ENCODE results near the gene DSG1. TPM values are rescaled to one million over a fixed set of nuclear protein-coding genes. Genes with fewer than 3 reads are reported as not detected.

Gene DSG1
- total RNA-seq, 1 donor from 2014 or later = not detected

- Mint-ChIP-seq H3K36me3 (ENCODE audit: insufficient read depth) (peaks cover 8% of the 10 kb centered on the region), H3K27ac (no peak overlapping the region), H3K9me3 (ENCODE audit: low read depth) (peaks cover 29% of the 10 kb centered on the region), H3K4me3 (ENCODE audit: low read depth) (no peak overlapping the region), H3K4me1 (ENCODE audit: low read depth) (peaks cover 6% of the 10 kb centered on the region), H3K27me3 (no peaks in the 10 kb centered on the region)
- DNase-seq (ENCODE audit: low spot score, unreplicated experiment) = no peak
- TF ChIP-seq CTCF (IDR thresholded peaks at IDR 0.05; ENCODE audit: unreplicated experiment) = no peak
Observed at GRCh38 chr18:31291688-31292087, 26.3 kb upstream of the DSG1 start.

- TF ChIP-seq CTCF (IDR thresholded peaks at IDR 0.05; ENCODE audit: unreplicated experiment) = no peak
- Mint-ChIP-seq H3K27me3 (no peaks in the 10 kb centered on the region), H3K9me3 (ENCODE audit: low read depth) (peaks cover 20% of the 10 kb centered on the region), H3K27ac (no peak overlapping the region), H3K4me1 (ENCODE audit: low read depth) (peaks cover 6% of the 10 kb centered on the region), H3K4me3 (ENCODE audit: low read depth) (no peak overlapping the region), H3K36me3 (ENCODE audit: insufficient read depth) (peaks cover 6% of the 10 kb centered on the region)
- no peak for DNase-seq (ENCODE audit: low spot score, unreplicated experiment)
Observed at GRCh38 chr18:31294199-31294747, 23.7 kb upstream of the DSG1 start.

- no peak for TF ChIP-seq CTCF (IDR thresholded peaks at IDR 0.05; ENCODE audit: unreplicated experiment)
- Mint-ChIP-seq H3K4me3 (ENCODE audit: low read depth) (no peak overlapping the region), H3K4me1 (ENCODE audit: low read depth) (peaks cover 7% of the 10 kb centered on the region), H3K27me3 (no peaks in the 10 kb centered on the region), H3K9me3 (ENCODE audit: low read depth) (peaks cover under 1% of the 10 kb centered on the region), H3K27ac (no peak overlapping the region), H3K36me3 (ENCODE audit: insufficient read depth) (no peaks in the 10 kb centered on the region)
- no peak for DNase-seq (ENCODE audit: low spot score, unreplicated experiment)
Observed at GRCh38 chr18:31297248-31297647, 20.7 kb upstream of the DSG1 start.

- Mint-ChIP-seq H3K27me3 (no peaks in the 10 kb centered on the region), H3K4me1 (ENCODE audit: low read depth) (peaks cover 4% of the 10 kb centered on the region), H3K36me3 (ENCODE audit: insufficient read depth) (no peaks in the 10 kb centered on the region), H3K27ac (no peak overlapping the region), H3K9me3 (ENCODE audit: low read depth) (no peaks in the 10 kb centered on the region), H3K4me3 (ENCODE audit: low read depth) (no peak overlapping the region)
- no peak for TF ChIP-seq CTCF (IDR thresholded peaks at IDR 0.05; ENCODE audit: unreplicated experiment)
- DNase-seq (ENCODE audit: low spot score, unreplicated experiment) = no peak
Observed at GRCh38 chr18:31301201-31301655, 16.7 kb upstream of the DSG1 start.

- peaks cover 4% of the 10 kb centered on the region for H3K4me1 Mint-ChIP-seq (ENCODE audit: low read depth)
- H3K27me3 Mint-ChIP-seq = no peaks in the 10 kb centered on the region
Observed at GRCh38 chr18:31302991-31303390, 15.0 kb upstream of the DSG1 start.

More at GRCh38 chr18:31302991-31303390, 15.0 kb upstream of the DSG1 start:
- H3K36me3 Mint-ChIP-seq (ENCODE audit: insufficient read depth) = no peaks in the 10 kb centered on the region
- no peak for TF ChIP-seq CTCF (IDR thresholded peaks at IDR 0.05; ENCODE audit: unreplicated experiment)
- H3K9me3 Mint-ChIP-seq (ENCODE audit: low read depth) = no peaks in the 10 kb centered on the region
- no peak overlapping the region for H3K4me3 Mint-ChIP-seq (ENCODE audit: low read depth)
- H3K27ac Mint-ChIP-seq = no peak overlapping the region
- DNase-seq (ENCODE audit: low spot score, unreplicated experiment) = no peak

Measured in progenitor cell of endocrine pancreas (in vitro differentiated cells).